Calu3 (cell line): Measurements from ENCODE around the gene ATCAY. TPM values are rescaled to one million over a fixed set of nuclear protein-coding genes. Genes with fewer than 3 reads are reported as not detected.

Source experiments
- BruUV-seq: library from RNA; stranded (reverse); fragments of 400-500 nt; replicated peaks from 2 replicates; lab custom pipeline; 2021; lab: Mats Ljungman, UMichigan
- CTCF ChIA-PET: fragments of 300-600 bp; sonication (Branson Sonifier 250); formaldehyde crosslinking; loops from one replicate; lab custom pipeline; 2022; ENCODE audit warnings: antibody characterized with exemption; lab: Charles Lee
- DNase-seq: peaks from one replicate; pipeline ENCODE4 v3.0.0; 2022
- H3K27ac Mint-ChIP-seq: one replicate; pipeline ENCODE4 v1.8.0; 2022; ENCODE audit warnings: mixed read lengths; ENCODE audit not compliant: unreplicated experiment
- H3K27me3 Mint-ChIP-seq: one replicate; pipeline ENCODE4 v1.8.0; 2022; ENCODE audit warnings: mixed read lengths; ENCODE audit not compliant: unreplicated experiment
- H3K36me3 Mint-ChIP-seq: one replicate; pipeline ENCODE4 v1.8.0; 2022; ENCODE audit warnings: mild to moderate bottlenecking, moderate library complexity, mixed read lengths; ENCODE audit not compliant: insufficient read depth, unreplicated experiment
- H3K4me1 Mint-ChIP-seq: one replicate; pipeline ENCODE4 v1.8.0; 2022; ENCODE audit warnings: mild to moderate bottlenecking, low read depth, mixed read lengths; ENCODE audit not compliant: unreplicated experiment
- H3K4me3 Mint-ChIP-seq: one replicate; pipeline ENCODE4 v1.8.0; 2022; ENCODE audit warnings: mild to moderate bottlenecking, low read depth, moderate library complexity, mixed read lengths; ENCODE audit not compliant: unreplicated experiment
- H3K9me3 Mint-ChIP-seq: one replicate; pipeline ENCODE4 v1.8.0; 2022; ENCODE audit warnings: low read depth, mixed read lengths; ENCODE audit not compliant: unreplicated experiment
- CTCF ChIP-seq: fragments of 200-600 bp; IDR thresholded peaks from one replicate; pipeline ENCODE4 v1.8.0; 2022; ENCODE audit warnings: antibody characterized with exemption; ENCODE audit not compliant: unreplicated experiment
- intact Hi-C: fragments of 100-400 bp; cut with micrococcal nuclease; formaldehyde crosslinking; loops from one replicate; pipeline ENCODE4 v1.10.0; 2022; ENCODE audit not compliant: unreplicated experiment
- total RNA-seq: library from RNA; stranded (reverse); gene quantifications from 2 replicates; pipeline ENCODE4 v1.2.3, GENCODE V29; 2022

The ATCAY gene
- total RNA-seq, 1 experiment from 2014 or later = not detected

DNA sequence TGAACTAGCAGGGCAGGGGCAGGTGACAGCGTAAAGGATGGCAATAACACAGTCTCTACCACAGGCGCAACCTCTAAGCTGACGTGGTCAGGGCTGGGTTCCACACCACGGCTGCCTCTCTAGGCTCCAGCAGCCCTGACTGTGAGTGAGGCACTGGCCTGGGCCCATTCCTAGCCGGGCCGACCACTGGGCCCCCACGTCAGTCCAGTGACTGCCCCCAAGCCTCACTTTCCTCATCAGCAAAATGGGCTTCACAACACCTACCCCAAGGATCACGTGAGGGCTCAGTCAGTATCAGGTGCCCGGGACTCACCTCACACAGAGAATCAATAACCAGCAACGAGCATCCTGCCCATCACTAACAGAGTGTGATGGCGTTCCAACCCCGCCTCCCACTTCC, 16.8 kb upstream of the ATCAY start:
- DNase-seq = no peak
- CTCF ChIA-PET = no interaction called here
- Mint-ChIP-seq H3K9me3 (no peaks in the 10 kb centered on the region), H3K36me3 (no peaks in the 10 kb centered on the region), H3K4me3 (no peak overlapping the region), H3K27me3 (peaks cover 71% of the 10 kb centered on the region), H3K27ac (no peak overlapping the region), H3K4me1 (no peaks in the 10 kb centered on the region)
- intact Hi-C loops = no loop called here
- no peak for TF ChIP-seq CTCF
- no TSS peak for BruUV-seq

- Mint-ChIP-seq H3K9me3 (no peaks in the 10 kb centered on the region), H3K4me3 (no peak overlapping the region), H3K36me3 (no peaks in the 10 kb centered on the region), H3K4me1 (no peaks in the 10 kb centered on the region), H3K27me3 (peaks cover 73% of the 10 kb centered on the region), H3K27ac (no peak overlapping the region)
- CTCF ChIA-PET = interaction anchor here (0.6 kb wide), 1 partner anchor 9 kb away, joined by 5 read pairs; no protein-coding TSS in a partner anchor
- no peak for TF ChIP-seq CTCF
- BruUV-seq = no TSS peak
- intact Hi-C loops = no loop called here
- DNase-seq = no peak
These were observed 13.4 kb upstream of the ATCAY start for GRCh38 chr19:3866910-3867638.

DNA sequence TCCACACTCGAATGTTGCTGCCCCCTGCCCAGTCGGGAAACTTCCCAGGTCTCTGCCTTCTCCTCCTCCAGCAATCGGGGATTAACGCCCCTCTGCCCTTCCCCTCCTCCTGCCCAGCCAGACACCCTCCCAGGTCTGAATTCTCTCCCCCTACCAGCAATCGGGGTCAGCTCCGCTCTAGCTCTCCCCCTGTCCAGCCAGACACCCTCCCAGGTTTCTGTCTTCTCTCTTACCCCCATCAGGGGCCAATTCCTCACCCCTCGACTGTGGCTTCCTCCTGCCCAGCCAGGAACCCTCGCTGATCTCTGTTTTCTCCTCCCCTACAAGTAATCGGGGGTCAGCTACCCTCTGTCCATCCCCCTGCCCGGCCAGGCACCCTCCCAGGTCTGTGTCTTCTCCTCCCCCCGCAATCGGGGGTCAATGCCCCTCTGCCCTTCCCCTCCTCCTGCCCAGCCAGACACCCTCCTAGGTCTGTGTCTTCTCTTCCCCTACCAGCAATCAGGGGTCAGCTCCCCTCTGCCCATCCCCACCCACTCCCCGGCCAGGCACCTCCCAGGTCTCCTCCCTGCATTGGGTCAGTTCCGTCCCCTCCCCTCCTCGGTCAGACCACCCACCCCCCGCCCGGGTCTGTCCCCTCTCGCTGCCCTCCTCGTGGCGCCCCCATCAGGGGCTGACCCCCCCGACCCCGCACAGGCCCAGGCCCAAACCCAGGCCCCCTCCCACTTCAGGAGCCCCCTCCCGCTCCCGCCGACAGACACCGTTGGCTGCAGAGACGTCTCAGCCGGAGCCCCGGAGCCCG, 12.3 kb upstream of the ATCAY start:
- no TSS peak for BruUV-seq
- Mint-ChIP-seq H3K36me3 (no peaks in the 10 kb centered on the region), H3K27ac (no peak overlapping the region), H3K9me3 (no peaks in the 10 kb centered on the region), H3K4me3 (no peak overlapping the region), H3K4me1 (no peaks in the 10 kb centered on the region), H3K27me3 (peaks cover 63% of the 10 kb centered on the region)
- DNase-seq = no peak
- TF ChIP-seq CTCF = no peak
- CTCF ChIA-PET = no interaction called here
- intact Hi-C loops = no loop called here

DNA sequence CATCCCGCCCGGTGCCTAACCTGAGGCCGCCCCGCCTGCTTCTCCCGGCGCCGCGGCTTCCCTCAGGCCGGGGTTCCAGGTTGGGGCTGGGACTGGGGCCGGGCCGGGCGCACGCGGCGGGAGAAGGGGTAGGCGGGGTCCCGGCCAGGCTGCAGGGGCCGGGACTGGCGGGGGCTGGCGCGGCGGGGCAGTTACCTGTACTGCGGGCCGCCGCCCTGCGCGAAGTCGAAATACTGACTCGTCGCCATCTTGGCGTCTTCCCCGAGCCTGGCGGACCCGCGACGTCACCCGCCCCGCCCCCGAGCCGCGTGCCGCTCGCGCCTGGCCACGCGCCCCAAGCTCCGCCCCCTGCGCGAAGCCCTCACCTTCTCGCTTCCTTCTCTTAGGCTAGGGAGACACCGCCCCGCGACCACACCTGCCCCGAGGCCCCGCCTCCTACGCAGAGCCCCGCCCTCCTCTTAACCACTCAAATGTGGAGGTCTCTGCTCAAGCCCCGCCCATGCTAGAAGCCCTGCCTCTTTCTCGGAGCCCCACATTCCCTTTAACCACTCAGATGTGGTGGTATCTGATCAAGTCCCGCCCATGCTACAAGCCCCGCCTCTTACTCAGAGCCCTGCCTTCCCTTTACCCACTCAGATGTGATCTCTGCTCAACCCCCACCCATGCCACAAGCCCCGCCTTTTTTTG, 11.6 kb upstream of the ATCAY start, which contains the start of gene ZFR2:
ZFR2 (minus strand) TSS at position 269 of the 687 bp plus-strand sequence; CDS start at position 248, 21 bp downstream.
- CTCF ChIA-PET = no interaction called here
- no peaks in the 10 kb centered on the region for H3K9me3 Mint-ChIP-seq
- peaks cover 56% of the 10 kb centered on the region for H3K27me3 Mint-ChIP-seq
- no peak for DNase-seq
- BruUV-seq = no TSS peak
- no peaks in the 10 kb centered on the region for H3K4me1 Mint-ChIP-seq
- no peak for TF ChIP-seq CTCF
- intact Hi-C loops = no loop called here
- H3K4me3 Mint-ChIP-seq = no peak within 1 kb of the TSS
- H3K27ac Mint-ChIP-seq = no peak within 1 kb of the TSS
- no peaks in the 10 kb centered on the region for H3K36me3 Mint-ChIP-seq
